ENCODE results near the gene DCTN5.

Gene DCTN5

GRCh38 chr16:23663918-23664317 lies 22.7 kb downstream of the DCTN5 start:
- TF ChIP-seq, protein P1, sequence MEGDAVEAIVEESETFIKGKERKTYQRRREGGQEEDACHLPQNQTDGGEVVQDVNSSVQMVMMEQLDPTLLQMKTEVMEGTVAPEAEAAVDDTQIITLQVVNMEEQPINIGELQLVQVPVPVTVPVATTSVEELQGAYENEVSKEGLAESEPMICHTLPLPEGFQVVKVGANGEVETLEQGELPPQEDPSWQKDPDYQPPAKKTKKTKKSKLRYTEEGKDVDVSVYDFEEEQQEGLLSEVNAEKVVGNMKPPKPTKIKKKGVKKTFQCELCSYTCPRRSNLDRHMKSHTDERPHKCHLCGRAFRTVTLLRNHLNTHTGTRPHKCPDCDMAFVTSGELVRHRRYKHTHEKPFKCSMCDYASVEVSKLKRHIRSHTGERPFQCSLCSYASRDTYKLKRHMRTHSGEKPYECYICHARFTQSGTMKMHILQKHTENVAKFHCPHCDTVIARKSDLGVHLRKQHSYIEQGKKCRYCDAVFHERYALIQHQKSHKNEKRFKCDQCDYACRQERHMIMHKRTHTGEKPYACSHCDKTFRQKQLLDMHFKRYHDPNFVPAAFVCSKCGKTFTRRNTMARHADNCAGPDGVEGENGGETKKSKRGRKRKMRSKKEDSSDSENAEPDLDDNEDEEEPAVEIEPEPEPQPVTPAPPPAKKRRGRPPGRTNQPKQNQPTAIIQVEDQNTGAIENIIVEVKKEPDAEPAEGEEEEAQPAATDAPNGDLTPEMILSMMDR (IDR thresholded peaks at IDR 0.05; ENCODE audit: extremely low read depth, missing control alignments) = no peak
- no peak for DNase-seq (ENCODE audit: low spot score)

GRCh38 chr16:23666571-23667354 lies 25.5 kb downstream of the DCTN5 start:
- TF ChIP-seq, protein P1 (IDR thresholded peaks at IDR 0.05; ENCODE audit: extremely low read depth, missing control alignments) = no peak

GRCh38 chr16:23667355-23667659 lies 26.0 kb downstream of the DCTN5 start:
- DNase-seq (ENCODE audit: low spot score) = no peak
- TF ChIP-seq, protein P1 (IDR thresholded peaks at IDR 0.05; ENCODE audit: extremely low read depth, missing control alignments) = no peak

More at GRCh38 chr16:23666571-23667354, 25.5 kb downstream of the DCTN5 start:
- no peak for DNase-seq (ENCODE audit: low spot score)

- DNase-seq (ENCODE audit: low spot score) = no peak
These were observed 27.0 kb downstream of the DCTN5 start for GRCh38 chr16:23668225-23668624.

GRCh38 chr16:23668873-23669272 lies 27.6 kb downstream of the DCTN5 start:
- DNase-seq (ENCODE audit: low spot score) = no peak
- TF ChIP-seq, protein P1 (IDR thresholded peaks at IDR 0.05; ENCODE audit: extremely low read depth, missing control alignments) = no peak

More at GRCh38 chr16:23668225-23668624, 27.0 kb downstream of the DCTN5 start:
- TF ChIP-seq, protein P1 (IDR thresholded peaks at IDR 0.05; ENCODE audit: extremely low read depth, missing control alignments) = no peak

DNA sequence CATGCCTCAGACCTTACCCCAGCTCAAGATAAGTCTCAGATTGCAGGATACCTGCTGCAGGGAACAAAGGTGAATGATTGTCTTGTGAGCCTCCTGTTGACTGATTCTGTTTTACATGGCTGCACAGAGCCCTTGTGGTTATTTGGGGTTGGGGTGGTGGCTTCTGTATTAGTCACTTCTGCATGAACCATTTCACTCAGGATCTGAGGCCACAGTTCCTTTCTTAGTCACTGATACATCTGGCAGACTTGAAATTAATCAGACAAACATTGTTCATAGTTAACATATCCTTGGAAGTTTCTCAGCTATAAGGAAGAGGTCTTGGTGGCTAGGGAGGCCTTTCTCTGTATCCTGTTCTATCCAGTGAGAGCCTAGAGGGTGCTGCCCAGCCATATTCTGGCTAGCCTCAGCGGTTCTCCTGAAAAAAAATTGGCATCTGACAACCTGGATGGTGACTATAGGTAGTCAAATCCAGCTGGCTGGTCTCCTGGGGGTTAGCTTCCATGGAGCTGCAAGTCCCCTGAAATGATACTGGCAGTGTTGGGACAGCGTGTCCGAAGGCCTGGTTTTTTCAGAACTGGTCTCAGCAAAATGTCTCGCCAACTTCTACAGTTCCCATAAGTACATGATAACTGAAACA lies 29.0 kb downstream of the DCTN5 start:
- DNase-seq (ENCODE audit: low spot score) = peak; percentile 77
- TF ChIP-seq, protein P1 (IDR thresholded peaks at IDR 0.05; ENCODE audit: extremely low read depth, missing control alignments) = no peak

- TF ChIP-seq, protein P1 (IDR thresholded peaks at IDR 0.05; ENCODE audit: extremely low read depth, missing control alignments) = no peak
- DNase-seq (ENCODE audit: low spot score) = no peak
These were observed 32.8 kb downstream of the DCTN5 start for GRCh38 chr16:23673971-23674614.

Data from GM20000 (cell line).